GM12878 (cell line): ENCODE results near the gene CDH4.

Experiments used
- CTCF ChIP-seq, 3 experiments: IDR thresholded peaks in 2 of 3; conservative IDR thresholded peaks in 1 of 3; 2 replicates each; pipeline ENCODE4 v1.5.1; 2011; ENCODE audit warnings: low read depth in 3 of 3, low read length in 3 of 3, mild to moderate bottlenecking in 3 of 3, control low read depth in 2 of 3, moderate library complexity in 2 of 3, inconsistent platforms in 1 of 3, mixed read lengths in 1 of 3; ENCODE audit not compliant: control insufficient read depth in 2 of 3, insufficient read depth in 1 of 3; ENCODE audit errors: extremely low read depth in 1 of 3
- DPF2 ChIP-seq: fragments of 450-650 bp; IDR thresholded peaks from 2 replicates; pipeline ENCODE4 v1.6.1; 2017; ENCODE audit warnings: mild to moderate bottlenecking
- HDAC2 ChIP-seq: fragments of 200-600 bp; sonication (generic); IDR thresholded peaks from 2 replicates; pipeline ENCODE4 v1.6.1; 2017
- KDM1A ChIP-seq: fragments of 200-600 bp; sonication (generic); IDR thresholded peaks from 2 replicates; pipeline ENCODE4 v1.6.1; 2016; ENCODE audit warnings: borderline replicate concordance
- MYC ChIP-seq: IDR thresholded peaks from 2 replicates; pipeline ENCODE4 v1.6.1; 2011; ENCODE audit warnings: mild to moderate bottlenecking, low read length, moderate library complexity, inconsistent platforms; ENCODE audit not compliant: insufficient read depth, insufficient replicate concordance, insufficient read length, severe bottlenecking
- PKNOX1 ChIP-seq: fragments of 450-650 bp; IDR thresholded peaks from 2 replicates; pipeline ENCODE4 v1.6.1; 2016; ENCODE audit warnings: mild to moderate bottlenecking
- RCOR1 ChIP-seq: conservative IDR thresholded peaks from 2 replicates; pipeline ENCODE4 v1.6.1; 2012; ENCODE audit warnings: low read depth, low read length, improper control_type of control experiment
- TAF1 ChIP-seq: IDR thresholded peaks from 2 replicates; pipeline ENCODE4 v1.6.1; 2011; ENCODE audit warnings: mild to moderate bottlenecking, low read depth, low read length, borderline replicate concordance
- USF2 ChIP-seq: IDR thresholded peaks from 2 replicates; pipeline ENCODE4 v1.6.1; 2011; ENCODE audit warnings: low read depth, low read length, improper control_type of control experiment, borderline replicate concordance
- ZNF24 ChIP-seq: fragments of 450-650 bp; IDR thresholded peaks from 2 replicates; pipeline ENCODE4 v1.6.1; 2017; ENCODE audit warnings: antibody characterized with exemption, mild to moderate bottlenecking

- no peak for TF ChIP-seq HDAC2
- TF ChIP-seq USF2, result no peak
- TF ChIP-seq CTCF (IDR thresholded peaks at IDR 0.05 in 2 of 3, conservative IDR thresholded peaks at IDR 0.05 in 1 of 3; ENCODE audit: control insufficient read depth in 2 of 3, extremely low read depth in 1 of 3, insufficient read depth in 1 of 3, low read depth in 3 of 3, low read length in 3 of 3), result no peak
- TF ChIP-seq MYC, result no peak
- TF ChIP-seq RCOR1, result no peak
- no peak for TF ChIP-seq DPF2
- no peak for TF ChIP-seq ZNF24
- TF ChIP-seq TAF1, result no peak
- TF ChIP-seq PKNOX1, result no peak
- no peak for TF ChIP-seq KDM1A
Measured at GRCh38 chr20:61297491-61297890, 45.4 kb downstream of the CDH4 start.
